Activated CD8-positive, alpha-beta memory T cell treated with anti-CD3 and anti-CD28 coated beads for 24 hours (primary cell): ENCODE results near the gene DAP.
"Not testable (repeated sequence)": the region's sequence is repeated elsewhere in the genome, so short reads cannot be mapped to it uniquely, and the experiment has no call there.

ENCODE experiments used
- DNase-seq: peaks from one replicate; pipeline ENCODE4 v3.0.0-alpha.2; 2020

DAP gene, protein sequence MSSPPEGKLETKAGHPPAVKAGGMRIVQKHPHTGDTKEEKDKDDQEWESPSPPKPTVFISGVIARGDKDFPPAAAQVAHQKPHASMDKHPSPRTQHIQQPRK

DNA sequence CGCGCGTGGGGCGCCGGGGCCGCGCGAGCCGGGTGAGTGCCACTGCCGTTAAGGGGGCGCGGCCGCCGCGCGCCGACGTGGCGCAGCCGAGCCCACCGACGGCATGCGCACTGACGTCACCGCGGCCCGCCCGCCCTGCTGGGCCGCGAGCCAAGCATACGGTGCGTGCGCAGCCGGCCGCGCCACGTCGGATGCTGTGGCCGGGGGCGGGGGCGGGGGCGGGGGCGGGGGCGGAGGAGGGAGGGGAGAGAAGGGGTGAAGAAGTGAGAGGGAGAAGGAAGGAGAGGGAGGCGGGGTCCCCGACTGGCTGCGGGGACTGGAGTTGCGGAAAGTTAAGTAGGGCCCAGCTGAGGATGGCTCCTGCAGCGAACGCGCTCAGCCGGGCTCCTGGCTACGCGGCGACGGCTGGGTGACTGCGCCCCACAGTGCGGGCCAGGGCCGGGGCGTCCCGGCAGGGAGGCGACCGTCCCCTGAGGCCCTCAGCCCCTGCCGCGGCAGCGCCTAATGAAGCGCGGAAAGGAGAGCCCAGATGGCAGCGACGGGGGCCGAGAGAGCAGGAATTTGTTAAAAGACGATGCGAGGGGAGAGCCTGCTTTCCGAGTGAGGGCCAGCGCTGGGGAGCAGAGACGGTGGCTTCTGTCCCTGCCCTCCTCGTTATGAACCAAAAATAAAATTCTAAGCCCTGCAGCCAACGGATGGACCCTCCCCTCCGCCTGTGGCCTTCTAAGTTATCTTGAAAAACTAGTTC lies at the start of gene DAP:
Gene DAP, minus strand, starts transcription at position 50 of the 748 bp plus-strand sequence. CDS start 166 bp downstream, outside the sequence.
- DNase-seq: peak; percentile 92

DNA sequence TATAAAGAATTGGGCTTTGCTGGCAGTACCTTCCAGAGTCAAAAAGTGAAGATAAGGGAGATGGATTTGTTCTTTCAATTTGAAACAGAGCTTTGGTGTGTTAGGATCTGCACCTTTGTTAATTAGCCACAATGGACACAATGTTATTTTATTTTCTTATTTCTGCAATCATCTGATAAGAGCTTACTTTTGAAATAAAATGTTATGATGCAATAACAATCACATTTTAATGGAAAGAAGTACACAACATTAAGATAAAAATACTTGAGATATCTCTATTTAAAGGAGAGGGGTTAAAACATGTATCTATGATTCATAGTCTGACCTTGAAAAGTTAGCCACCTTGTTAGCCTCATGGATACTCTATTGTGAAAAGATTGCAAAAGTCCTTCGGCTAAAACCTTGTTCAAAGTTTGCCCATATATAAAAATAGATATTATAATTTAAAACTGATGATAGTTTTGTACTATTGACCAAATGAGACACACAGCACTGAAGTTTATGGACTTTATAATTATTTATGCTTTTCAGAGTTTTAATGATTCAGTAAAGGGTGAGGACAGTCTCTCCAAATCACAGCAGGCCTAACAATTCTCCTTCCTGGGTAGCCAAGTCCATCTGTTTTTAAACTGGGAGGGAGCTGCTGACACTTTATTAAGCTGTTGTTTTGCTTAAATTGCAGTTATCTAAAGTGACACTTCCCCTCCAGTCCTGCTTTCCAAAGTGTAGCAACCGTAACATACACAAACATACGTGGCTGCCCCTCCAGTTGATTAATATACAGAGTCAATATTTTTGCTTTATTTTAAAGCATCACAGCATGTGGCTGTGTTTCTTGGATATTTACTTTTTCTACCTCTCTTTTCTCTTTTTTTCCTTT lies 47.6 kb upstream of the DAP start:
- DNase-seq: no peak

DNA sequence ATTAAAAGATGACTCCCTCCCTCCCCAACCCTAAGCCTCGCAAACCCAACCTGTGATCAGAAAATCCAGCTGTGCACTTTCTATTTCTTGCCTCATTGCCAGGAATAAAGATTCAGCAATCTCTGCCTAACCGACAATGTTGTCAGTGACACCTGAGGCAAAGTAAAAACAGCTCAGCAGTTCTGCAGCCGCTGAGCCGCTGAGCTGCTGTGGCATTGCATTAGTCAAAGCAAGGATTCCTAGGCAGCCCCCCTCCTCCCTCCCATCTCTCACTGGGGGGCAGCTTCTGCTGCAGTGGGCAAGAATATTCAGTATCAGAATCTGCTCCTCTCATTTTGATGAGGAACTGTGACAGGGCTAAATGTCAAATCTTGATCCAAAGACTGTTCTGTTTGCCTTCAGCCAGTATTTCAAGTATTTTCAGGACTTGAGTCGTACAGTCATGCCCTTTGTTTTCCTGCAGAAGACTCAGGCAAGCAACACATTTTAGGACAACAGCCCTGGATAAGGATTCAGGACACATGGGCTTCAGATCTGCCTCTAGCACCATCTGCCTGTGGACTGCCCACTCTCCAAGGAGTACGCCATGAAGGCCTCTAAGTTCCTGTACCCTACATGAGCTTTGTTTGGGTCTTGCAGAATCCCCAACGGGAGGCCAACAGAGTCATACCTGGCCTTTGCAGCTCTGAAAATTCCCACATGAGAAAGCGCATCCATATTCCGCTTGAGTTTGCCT lies 41.1 kb upstream of the DAP start:
- no peak for DNase-seq

DNA sequence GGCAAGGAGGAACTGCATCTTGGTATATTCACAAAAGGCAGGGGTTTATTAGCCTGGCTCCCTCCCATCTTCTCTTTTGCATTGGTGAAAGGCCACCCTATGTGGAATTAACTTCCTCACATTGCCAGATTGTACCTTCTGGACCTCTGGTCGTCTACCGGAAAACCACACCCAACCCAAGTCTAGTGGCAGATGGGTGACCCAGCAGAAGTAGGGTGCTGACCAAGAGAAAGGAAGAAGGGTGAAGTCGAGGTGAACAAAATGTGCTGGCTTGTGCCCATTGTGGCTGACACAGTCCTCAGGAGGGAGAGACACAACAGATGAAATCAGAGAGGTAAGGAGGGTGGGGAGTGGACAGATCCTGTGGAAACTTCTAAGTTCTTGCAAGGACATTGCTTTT lies 39.8 kb upstream of the DAP start:
- no peak for DNase-seq

DNA sequence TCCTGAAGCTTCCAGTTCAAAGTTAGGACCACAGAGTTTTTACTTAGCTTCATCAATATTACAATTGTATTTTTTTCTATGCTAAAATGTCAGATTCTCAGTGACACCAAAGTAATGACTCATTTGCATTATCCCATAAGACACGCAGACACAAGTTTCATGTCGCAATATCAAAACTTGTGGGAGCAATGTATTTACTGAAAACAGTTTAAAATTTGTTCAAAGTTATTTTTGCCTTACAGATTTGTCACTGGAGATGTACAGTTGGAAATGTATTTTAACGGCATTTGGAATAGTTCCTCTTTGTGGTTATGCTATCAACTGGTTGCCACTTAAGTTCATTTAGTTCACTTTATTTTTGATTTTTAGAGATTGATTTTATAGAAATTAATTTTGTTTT lies 36.2 kb upstream of the DAP start:
- DNase-seq: no peak

DNA sequence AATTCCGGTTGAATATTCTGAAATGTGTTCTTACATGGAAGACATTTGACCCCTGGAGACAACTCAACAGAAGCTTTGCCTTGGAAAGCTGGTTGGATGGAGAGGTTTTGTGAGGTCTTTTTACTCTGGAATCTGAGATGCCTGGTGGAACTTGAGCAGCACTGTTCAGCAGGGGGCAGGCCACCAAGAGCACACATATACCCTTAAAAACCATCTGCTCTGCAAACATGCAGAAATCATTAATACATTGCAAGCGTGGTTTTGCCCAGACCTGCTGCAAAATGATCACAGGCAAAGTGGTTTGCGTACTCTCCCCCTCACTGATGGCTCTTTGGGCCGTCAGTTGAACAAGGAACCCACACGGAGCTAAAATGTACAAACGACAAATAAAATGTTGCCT lies 32.8 kb upstream of the DAP start:
- DNase-seq: no peak

DNA sequence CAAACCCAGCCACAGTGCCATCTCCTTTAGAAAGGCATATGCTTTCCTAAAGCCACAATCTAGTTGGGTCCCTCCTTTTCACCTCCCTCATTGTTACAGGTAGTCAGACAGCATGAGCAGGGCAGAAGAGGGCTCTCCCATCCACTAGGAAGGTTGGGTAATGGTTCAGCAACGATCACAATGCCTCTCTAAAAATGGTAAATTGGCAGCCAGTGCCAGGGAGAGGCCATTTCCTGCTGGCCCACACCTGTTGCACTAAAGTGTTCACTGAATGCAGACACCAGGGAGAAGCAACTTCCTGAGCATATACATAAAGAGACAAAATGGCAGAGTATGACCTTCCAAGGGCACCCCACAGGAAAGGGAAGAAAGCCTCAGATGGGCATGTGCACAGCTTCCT lies 31.3 kb upstream of the DAP start:
- DNase-seq: no peak

DNA sequence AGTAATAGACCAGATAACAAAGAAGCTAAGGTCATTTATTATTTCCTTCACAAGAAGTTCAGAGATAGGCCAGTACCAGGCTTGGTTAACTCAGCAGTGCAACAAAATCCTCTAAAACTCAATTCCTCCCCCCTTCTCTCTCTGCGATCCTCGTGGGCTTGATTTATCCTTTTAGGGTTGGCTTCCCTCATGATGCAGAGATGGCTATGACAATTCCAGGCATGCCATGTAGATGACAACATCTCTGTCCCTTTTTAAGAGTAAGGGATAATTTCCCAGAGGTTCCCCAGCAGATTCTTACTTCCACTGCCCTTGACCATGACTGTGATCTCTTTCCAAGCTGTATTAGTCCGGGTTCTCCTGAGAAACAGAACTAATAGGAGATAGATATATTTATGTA lies 28.7 kb upstream of the DAP start:
- DNase-seq: no peak

DNA sequence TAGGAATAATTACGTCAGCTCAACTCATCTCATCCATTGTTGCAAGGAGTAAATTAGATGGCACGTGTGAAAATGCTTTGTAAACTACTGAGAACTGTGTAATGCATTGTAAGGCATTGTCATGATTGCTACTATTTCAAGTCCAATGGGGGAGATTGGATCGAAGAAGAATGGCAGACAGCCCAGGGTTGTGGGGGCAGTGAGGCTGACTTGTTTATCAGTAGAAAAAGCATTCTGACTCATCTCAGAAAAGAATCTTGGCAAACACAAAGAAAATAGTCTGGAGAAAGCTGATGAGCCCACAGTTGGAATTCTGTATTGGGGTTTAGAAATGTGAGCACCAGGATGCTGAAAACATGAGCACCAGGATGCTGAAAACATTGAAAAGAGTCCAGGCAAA lies 28.0 kb upstream of the DAP start:
- DNase-seq: no peak

DNA sequence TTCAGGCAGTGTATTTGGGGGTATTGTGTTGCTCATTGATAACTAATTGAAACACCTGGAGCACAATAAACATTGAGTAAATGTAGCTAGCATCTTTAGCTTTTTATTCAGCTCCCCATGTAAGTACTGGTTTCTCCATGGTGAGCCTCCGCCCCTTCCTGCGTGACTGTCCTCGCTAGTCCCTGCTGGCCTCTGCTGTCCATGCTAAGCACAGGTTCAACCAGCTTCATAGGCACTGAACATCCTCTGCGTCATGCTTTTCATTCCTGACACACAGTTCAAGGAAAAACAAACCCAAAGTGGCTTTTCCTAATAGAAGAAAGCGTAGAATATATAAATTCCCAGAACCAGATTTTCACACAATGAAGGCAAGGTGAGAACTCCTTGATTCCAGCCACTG lies 27.3 kb upstream of the DAP start:
- DNase-seq: no peak

DNA sequence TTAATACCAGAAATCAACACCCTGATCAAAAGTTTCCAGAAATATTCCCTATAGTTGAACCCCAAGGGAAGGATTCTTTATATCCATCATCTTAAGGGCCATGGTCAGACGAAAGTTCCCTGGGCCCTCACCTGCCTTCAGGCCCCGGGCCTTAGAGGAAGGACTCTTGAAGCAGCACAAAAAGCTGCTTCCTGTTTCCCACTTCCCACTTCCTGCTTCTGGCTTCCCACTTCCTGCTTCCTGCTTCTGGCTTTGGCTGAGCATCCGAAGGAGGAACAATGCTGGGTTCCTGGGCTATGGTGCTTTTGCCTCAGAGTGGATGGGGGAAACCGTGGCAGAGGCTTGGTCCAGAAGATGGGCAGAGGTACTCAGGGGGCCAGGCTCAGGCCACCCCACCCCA lies 25.8 kb upstream of the DAP start:
- DNase-seq: no peak

DNA sequence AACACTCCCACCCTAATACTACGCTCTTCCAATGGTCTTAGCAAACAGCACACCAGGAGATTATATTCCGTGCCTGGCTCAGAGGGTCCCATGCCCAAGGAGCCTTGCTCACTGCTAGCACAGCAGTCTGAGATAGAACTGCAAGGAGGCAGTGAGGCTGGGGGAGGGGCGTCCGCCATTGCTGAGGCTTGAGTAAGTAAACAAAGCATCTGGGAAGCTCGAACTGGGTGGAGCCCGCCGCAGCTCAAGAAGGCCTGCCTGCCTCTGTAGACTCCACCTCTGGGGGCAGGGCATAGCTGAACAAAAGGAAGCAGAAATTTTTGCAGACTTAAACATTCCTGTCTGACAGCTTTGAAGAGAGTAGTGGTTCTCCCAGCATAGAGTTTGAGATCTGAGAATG lies 19.2 kb upstream of the DAP start:
- DNase-seq: not testable (repeated sequence)

DNA sequence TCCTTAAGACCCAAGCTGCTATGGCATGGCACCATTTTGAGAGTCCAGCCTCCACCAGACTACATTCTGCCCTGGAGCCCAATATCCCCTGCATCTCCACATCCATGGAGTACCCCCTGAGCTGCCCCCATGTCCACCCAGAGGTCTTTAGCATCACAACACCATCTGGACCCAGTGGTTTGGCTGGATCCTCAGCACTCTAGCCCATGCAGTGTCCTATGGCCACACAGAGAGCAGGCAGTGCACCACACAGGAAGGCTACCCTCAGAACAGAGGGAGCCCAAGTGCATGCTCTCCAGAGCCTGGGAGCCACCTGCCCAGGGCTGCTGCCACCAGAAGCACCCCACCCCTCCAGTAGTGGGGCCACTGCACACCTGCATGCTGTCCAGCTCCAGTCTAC lies 18.6 kb upstream of the DAP start:
- no peak for DNase-seq

DNA sequence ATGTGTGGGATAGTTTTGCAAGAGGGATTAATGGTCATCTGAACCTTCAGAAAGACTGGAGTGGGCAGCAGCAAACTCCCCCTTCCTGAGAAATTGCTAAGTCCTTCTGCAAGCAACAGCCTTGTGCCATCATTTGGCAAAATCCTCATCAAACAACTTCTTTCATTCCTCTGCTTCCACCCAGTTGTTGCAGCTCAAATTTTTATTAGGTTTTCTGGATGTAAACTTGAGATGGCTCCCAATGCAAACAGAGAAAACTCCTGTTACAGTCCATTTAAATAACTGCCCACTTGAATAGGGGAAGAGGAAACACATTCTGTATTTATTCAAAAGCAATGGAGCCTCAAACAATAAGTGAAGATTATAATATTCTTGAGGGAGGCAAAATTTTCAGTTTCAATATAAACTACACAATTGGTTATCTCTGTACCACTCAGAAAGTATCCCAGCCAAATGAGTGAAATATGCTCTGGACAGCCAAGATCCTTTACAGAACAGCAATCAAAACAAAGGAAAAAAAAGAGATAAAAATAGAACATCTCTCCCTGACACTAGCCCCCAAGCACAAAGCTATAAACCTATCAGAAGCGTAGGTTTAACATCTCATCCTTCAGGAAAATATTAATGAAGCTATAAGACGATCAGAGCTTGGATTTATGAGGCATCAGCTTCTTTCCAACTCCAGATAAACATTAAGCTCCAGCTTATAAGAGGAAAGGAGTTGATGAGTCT lies 17.3 kb upstream of the DAP start:
- no peak for DNase-seq

DNA sequence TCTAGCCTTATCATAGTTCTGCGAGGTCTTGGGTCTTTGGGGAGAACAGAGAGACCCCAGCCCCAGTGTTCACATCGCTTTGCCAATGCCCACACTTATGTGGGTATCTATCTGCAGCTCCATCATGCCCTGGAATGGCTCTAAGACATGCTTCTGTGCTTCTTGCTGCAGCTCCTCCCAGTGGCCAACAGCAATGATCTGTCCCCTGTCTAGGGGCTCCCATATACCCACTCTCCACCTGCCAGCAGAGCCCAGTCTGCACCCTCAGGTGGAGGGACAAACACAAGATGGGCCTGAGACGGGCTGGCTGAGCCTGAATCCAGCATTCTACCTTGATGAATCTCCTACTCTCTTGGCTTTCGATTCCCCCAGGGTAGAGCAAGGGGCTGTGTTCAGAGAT lies 14.6 kb upstream of the DAP start:
- DNase-seq: no peak

DNA sequence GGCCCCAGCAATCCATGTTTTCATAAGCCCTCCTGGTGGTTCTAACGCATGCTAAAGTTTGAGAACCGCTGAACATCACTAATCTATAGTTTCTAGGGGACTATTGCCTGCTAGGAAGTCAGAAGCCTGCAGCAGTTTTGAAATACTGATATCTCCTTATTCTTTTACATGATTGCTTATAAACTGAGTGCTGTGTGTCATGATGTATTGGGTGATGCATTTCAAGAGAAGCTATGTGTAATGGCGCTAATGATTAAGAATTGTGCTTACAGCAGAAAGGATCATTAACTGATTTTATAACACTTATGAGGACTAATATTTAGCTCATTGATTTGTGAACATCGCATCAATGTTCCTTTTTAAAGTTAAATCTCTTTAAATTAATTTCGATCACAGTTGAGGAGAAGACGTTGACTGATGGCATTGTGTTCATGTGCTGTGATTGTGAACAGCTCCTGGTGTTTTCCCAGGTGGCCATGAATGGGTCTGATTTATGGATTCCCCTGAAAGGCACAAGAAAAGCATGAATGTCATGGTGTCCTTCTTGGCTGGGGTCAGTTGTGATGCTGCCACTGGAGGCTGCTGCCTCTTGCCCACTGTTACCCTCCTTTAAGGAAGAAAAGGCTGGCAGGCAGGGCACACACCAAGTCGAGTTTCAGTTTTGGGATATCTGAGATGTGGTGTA lies 12.0 kb upstream of the DAP start:
- no peak for DNase-seq

DNA sequence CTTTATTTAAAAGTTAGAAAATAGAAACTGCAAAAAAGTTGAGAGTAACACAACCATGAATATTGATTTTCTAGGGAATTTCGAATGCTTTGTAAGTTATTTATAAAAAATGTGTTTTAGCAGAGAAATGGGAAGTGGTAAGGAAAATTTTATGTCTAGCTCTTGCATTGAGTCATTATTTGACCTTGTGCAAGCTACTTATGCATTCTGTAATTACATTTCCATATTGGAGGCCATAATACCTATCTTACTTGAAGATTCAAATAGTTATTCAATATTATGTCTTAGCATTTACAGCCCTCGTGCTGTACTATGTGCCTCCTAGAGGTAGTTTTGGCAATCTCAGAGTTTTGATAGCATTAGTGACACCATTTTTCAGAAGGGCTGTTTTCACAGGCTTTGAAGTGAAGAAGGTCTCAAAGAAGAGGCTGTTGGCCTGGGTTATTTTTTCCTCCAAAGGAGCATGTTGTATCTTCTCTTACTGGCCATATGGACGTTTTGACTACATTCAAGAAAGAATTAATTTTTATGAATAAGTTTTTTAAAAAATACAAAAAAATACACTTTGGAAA lies 7.4 kb upstream of the DAP start:
- no peak for DNase-seq

DNA sequence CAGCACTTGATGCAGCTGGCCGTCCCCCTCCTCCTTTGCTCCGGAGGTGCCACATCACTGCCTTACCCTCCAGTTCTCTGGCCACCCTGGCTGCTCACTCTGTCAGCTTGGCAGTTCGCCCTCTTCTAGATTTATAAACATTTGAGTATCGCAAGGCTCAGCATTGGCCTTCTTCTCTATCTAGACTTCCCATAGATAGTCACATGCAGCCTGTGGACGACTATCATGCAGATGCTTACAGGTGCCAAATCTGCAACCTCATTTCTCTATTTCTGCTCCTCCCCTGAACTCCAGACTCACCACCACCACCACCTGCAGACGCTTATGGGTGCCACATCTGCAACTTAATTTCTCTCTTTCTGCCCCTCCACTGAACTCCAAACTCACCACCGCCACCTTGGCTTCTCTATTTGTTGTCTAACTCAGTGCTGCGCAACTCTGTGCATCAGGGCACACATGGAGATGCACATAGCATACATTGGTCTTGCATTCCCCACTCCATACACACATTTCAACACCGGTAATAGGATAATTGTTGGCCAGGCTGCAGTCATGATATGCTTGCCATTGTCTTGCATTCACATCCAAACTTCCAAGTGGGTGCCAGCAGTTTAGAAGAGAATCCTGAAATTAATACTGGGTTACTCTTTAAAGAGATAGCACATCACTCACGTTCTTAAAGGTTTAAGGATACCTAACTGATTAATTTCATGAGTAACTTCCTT lies 1.9 kb upstream of the DAP start:
- DNase-seq: no peak

DNA sequence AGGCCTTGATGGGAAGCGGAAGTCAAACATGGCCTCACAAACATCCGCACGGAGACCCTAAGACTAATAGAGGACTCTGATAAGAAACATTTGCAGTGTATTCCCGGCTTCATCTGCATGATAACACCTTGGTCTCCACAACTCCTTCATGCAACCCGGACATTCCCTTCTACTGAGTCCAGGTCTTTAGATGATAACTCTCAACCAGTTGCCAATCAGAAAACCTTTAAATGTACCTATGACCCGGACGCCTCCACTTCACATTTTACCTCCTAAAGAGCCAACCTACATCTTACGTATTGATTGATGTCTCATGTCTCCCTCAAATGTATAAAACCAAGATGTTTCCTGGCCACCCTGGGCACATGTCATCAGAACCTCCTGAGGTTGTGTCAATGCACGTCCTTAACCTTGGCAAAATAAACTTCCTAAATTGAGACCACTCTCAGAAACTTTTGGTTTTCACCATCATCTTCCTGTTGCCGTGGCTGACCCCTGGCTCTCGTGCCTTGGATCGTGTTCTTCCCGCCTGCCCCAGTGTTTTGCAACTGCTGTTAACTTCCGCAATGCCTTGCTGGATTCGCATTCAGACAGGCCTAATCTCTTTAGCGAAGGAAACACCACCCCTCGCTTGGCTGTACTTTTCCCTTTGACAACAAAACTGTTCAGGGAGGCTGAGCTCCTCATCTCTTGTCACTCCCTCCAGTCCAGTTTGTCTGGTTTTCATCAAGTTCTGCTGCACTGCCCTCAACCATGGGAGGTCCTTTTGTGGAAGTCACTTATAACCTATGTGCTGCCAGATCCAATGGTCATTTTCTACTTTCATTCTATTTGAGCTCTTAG lies 1.1 kb upstream of the DAP start:
- no peak for DNase-seq

DNA sequence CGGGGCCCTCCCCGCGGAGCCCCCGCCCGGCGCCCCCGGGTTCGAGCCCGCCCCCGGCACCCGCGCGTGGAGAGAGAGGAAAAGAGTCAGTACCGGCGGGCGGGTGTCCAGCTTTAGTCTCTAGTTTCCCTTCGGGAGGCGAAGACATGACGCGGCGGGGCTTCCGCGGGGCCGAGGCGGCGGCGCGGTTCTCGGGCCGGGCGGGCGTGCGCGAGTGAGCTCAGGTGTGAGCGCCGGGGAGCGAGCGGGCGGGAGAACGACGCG lies 181 bp downstream of the DAP start:
- DNase-seq: no peak
